Heart left ventricle (tissue), 13 donors: Measurements from ENCODE around the gene TMEM121B.

Experiments
- CTCF ChIP-seq, 12 donors: fragments of 200-600 bp; sonication (generic) in 4 of 12; IDR thresholded peaks; one replicate each; pipeline versions ENCODE4 v1.5.0 to v1.8.0; 2018 to 2022; ENCODE audit warnings: antibody characterized with exemption in 12 of 12, mild to moderate bottlenecking in 5 of 12
- POLR2A ChIP-seq, 2 donors: fragments of 450-650 bp; IDR thresholded peaks; one replicate each; pipeline ENCODE4 v1.6.1; 2017; ENCODE audit warnings: antibody characterized with exemption in 2 of 2, mild to moderate bottlenecking in 2 of 2, moderate library complexity in 2 of 2
- donor health status: ischemic (EF 13 %, LVEDD 7.1; RV severe dilation, severe dysfunction).
- donor health status: DM: no; HTN: yes; CAD: no.
- donor health status: DM: no; HTN: no; CAD: no.
- donor health status: ischemic (EF 25% LVEDD 6.9; RV normal size, moderate dysfunction).
- donor health status: ischemic (EF 25% LVEDD 5.7; RV mildly dilated, moderate dysfunction).
- donor health status: ischemic (EF 35%, LVEDD 5.7; RV mildly dilated, moderate dysfunction).
- donor health status: nonischemic (EF 11% LVEDD 7.7; RV severe dilation, severe dysfunction).
- donor health status: DM: yes; HTN: yes; CAD: no.
- donor health status: PGD.
- donor health status: ischemic (EF 29% LVEDD 5.4; RV normal size, mild dysfunction).
- donor health status: nonischemic (EF 23%, LVEDD 6.1; RV moderate dilation, normal function).

DNA sequence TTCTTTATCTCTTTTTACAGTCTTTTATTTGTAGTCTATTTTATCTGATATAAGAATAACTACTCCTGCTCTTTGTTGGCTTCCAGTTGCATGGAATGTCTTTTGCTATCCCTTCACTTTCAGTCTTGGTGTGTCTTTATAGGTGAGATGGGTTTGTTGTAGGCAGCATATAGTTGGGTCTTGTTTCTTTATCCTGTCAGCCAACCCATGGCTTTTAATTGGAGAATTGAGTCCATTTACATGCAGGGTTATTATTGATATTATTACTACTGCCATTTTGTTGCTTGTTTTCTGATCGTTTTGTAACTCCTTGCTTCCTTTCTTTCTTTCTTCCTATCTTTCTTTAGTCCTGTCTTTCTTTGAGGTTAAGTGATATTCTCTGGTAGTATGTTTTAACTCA is 48.3 kb downstream of the TMEM121B start:
- TF ChIP-seq CTCF (IDR thresholded peaks at IDR 0.05), result no peak
- TF ChIP-seq POLR2A (IDR thresholded peaks at IDR 0.05), result no peak
